Peyer's patch (tissue), 4 donors: ENCODE results near the gene CRTAC1.

ENCODE experiments used
- CTCF ChIP-seq, 6 experiments: fragments of 450-650 bp in 4 of 6; fragments of 200-600 bp in 2 of 6; sonication (generic) in 1 of 6; IDR thresholded peaks; one replicate each; pipeline ENCODE4 v1.5.1; 2017 to 2019; ENCODE audit warnings: antibody characterized with exemption in 6 of 6, mild to moderate bottlenecking in 3 of 6, moderate library complexity in 1 of 6
- POLR2A ChIP-seq, 2 donors: fragments of 450-650 bp; IDR thresholded peaks; one replicate each; pipeline ENCODE4 v1.5.1; 2017; ENCODE audit warnings: antibody characterized with exemption in 2 of 2, mild to moderate bottlenecking in 2 of 2, moderate library complexity in 2 of 2

- TF ChIP-seq CTCF (IDR thresholded peaks at IDR 0.05) (no peak), POLR2A (IDR thresholded peaks at IDR 0.05) (no peak)
These were observed 147.3 kb downstream of the CRTAC1 start for GRCh38 chr10:97883092-97883485.
